Ramos (cell line): ENCODE measurements around the gene LTA.

Experiments used
- in situ Hi-C: fragments of 300-500 bp; cut with MboI; formaldehyde crosslinking; loops from one replicate; pipeline ENCODE4 v1.14.3; 2022; ENCODE audit warnings: low sequenced_read_pairs; ENCODE audit not compliant: unreplicated experiment

The LTA gene, protein sequence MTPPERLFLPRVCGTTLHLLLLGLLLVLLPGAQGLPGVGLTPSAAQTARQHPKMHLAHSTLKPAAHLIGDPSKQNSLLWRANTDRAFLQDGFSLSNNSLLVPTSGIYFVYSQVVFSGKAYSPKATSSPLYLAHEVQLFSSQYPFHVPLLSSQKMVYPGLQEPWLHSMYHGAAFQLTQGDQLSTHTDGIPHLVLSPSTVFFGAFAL

DNA sequence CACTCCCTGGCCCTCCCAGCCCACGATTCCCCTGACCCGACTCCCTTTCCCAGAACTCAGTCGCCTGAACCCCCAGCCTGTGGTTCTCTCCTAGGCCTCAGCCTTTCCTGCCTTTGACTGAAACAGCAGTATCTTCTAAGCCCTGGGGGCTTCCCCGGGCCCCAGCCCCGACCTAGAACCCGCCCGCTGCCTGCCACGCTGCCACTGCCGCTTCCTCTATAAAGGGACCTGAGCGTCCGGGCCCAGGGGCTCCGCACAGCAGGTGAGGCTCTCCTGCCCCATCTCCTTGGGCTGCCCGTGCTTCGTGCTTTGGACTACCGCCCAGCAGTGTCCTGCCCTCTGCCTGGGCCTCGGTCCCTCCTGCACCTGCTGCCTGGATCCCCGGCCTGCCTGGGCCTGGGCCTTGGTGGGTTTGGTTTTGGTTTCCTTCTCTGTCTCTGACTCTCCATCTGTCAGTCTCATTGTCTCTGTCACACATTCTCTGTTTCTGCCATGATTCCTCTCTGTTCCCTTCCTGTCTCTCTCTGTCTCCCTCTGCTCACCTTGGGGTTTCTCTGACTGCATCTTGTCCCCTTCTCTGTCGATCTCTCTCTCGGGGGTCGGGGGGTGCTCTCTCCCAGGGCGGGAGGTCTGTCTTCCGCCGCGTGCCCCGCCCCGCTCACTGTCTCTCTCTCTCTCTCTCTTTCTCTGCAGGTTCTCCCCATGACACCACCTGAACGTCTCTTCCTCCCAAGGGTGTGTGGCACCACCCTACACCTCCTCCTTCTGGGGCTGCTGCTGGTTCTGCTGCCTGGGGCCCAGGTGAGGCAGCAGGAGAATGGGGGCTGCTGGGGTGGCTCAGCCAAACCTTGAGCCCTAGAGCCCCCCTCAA lies at the start of gene LTA:
Gene LTA, plus strand, starts transcription at position 249 of the 871 bp plus-strand sequence. Its CDS starts 454 bp downstream, at position 703.
- in situ Hi-C loops = no loop called here

DNA sequence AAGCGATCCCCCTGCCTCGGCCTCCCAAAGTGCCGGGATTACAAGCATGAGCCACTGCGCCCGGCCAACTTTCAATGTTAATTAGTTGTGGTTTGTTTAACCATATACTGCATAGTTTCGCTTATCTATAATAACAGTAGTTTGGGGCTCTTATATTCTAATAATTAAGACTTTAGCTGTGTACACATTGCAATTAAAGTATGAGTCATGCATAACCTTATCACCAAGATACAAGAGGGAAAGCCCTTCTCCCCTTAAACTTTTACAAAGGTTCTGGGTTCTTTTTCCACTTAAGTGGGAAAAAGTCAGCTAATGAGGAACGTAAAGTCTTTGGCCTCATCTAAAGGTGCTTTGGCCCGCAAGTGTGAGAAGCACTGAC lies 46.5 kb upstream of the LTA start:
- in situ Hi-C loops = no loop called here

DNA sequence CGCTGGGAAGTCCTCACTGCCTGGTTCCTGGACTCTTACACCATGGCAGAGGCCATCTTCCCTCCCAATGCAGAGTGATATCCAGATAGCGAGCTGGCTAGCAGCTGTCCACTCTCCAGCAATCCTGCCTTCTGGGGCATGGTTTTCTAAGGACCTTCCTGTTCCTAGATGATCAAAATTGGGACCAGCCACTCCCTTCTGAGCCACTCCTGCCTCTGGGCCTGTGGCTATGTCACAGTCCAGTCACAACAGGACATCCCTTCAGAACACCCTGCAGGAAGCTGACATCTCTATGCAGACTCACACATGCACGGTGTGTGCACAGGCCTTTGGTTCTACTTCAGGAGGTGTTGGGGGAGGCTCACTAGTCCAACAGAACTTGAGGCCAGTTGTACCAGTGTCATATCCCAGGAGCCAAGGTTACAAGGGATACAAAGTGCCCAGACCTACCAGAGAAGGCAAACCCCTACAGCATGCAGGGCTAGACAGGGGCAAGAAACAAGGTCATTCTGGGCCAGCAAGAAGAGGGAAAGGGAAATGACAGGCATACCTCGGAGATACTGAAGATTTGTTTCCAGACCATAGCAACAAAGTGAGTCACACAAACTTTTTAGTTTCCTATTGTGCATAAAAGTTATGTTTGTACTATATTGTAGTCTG lies 46.0 kb upstream of the LTA start:
- in situ Hi-C loops = no loop called here

DNA sequence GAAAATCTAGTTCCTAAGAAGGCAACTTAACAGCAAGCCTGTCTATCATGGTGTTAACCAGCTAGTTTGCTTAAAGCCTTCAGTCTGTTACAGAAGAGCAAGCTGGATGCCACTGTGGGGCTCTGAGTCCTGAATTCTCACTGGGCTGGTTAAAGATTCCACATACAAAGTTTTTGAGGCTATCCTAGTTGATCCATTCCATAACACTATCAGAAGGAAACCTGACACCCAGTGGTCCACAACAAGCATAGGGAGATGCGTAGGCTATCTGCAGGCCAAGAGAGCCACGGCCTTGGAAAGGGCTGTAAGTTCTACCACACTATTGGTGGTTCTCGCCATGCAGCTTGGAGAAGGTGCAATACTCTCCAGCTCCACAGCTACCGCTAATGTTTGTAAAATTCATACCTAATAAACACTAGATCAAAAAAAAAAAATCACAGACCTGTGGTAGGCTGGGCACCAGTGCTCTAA lies 43.7 kb upstream of the LTA start:
- in situ Hi-C loops = no loop called here

DNA sequence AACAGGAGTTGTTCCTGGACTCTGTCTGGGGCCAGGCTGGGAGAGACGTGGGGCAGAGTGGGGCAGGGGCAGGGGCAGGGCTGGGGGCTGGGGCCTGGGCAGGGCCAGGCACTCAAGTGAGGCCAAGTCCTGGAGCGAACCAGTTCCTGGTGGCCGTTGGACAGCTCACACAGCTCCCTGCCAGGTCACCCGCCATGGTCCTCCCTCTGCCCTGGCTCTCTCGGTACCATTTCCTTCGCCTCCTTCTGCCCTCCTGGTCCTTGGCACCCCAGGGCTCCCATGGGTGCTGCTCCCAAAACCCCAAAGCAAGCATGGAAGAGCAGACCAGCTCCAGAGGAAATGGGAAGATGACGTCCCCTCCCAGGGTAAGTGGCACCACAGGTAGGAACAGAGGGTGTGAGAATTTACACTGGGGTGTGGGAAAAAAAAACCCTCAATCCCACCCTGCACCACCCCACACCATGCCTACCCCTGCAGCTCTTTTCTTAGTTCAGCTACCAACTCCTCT lies 43.2 kb upstream of the LTA start, which contains the start of gene MCCD1:
Gene MCCD1, plus strand, starts transcription at position 142 of the 508 bp plus-strand sequence. Its CDS starts 53 bp downstream, at position 195.
- in situ Hi-C loops = no loop called here

DNA sequence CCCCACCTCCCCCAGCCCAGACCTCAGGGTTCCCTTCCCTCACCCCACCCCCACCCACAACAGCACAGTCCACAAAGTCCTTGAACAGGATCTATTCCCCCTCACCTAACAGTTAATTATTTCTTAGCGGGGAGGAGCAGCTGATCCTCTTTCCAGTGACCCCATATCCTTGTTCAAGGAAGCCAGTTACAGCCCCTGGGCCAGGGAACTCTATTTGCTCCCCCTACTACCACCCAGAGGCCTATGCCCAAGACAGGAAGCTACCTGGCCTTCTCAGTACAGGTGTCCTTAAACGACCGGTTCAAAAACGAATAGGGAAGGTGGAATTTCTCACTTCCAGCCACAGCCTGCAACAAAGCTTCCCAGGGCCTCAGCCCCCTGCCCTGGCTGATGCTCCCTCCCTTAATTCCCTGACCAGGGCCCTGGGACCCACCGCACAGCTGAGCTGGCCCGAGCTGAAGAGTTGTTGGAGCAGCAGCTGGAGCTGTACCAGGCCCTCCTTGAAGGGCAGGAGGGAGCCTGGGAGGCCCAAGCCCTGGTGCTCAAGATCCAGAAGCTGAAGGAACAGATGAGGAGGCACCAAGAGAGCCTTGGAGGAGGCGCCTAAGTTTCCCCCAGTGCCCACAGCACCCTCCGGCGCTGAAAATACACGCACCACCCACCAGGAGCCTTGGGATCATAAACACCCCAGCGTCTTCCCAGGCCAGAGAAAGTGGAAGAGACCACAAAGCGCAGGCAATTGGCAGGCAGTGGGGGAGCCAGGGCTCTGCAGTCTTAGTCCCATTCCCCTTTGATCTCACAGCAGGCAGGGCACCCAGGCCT lies 42.5 kb upstream of the LTA start:
- in situ Hi-C loops = no loop called here

DNA sequence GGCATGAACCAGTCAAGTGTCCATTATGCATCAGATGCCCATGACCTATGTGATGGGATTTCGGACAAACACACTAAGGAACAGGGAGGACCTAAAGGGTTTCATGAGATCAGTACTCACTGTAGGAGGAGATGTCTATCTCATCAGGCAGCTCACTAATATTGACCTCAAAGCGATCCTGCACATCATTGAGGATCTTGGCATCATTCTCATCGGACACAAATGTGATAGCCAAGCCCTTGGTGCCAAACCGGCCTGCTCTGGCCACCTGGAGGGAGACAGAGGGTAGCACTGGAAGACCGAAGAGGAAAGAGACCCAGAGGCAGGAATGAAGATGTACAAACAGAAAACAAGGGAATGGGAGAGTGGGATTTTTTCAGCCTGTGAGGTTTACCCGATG lies 41.4 kb upstream of the LTA start:
- in situ Hi-C loops = no loop called here

DNA sequence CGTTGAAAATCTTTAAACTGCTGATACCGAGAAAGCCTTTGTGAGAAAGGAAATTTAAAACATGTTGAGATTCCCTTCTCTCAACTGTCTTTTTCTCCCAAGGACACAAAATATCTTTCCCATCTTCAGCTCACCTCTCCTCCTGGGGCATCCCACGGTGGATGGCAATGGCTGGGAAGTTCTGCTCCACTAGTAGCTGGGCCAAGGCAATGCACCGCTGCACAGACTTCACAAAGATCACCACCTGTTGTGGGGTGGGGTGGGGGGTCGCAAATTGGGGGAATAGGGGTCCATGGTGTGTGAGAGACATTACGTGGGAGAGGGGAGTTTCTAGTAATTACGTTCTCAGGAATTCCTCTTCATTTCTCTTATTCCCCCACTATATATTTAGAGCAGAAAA lies 40.9 kb upstream of the LTA start:
- in situ Hi-C loops = no loop called here

DNA sequence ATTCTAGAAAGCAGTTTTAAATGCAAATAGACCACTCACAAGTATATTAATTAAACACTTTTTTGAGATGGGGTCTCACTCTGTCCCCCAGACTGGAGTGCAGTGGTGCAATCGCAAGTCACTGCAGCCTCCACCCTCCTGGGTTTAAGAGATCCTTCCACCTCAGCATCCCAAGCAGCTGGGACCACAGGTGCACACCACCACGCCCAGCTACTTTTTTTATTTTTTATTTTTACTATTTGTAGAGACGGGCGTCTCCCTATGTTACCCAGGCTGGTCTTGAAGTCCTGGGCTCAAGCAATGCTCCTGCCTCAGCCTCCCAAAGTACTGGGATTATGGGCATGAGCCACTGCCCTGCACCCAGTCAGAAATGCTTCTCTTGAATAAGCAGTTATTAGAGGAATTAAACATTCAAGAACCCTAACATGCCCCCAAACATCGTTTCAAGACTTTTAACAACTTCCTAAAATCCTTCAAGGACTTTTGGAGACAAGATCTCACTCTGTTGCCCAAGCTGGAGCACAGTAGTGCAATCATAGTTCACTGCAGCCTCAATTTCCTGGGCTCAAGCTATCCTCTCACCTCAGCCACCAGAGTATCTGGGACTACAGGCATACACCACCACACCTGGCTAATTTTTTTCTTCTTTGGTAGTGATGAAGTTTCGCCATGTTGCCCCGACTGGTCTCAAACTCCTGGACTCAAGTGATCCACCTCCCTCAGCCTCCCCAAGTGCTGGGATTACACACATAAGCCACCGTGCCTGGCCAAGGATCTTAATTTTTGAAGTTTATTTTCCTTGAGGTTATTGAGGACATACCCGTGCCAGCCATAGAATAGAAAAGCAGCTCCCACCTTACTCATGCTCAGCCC lies 40.1 kb upstream of the LTA start:
- in situ Hi-C loops = no loop called here

DNA sequence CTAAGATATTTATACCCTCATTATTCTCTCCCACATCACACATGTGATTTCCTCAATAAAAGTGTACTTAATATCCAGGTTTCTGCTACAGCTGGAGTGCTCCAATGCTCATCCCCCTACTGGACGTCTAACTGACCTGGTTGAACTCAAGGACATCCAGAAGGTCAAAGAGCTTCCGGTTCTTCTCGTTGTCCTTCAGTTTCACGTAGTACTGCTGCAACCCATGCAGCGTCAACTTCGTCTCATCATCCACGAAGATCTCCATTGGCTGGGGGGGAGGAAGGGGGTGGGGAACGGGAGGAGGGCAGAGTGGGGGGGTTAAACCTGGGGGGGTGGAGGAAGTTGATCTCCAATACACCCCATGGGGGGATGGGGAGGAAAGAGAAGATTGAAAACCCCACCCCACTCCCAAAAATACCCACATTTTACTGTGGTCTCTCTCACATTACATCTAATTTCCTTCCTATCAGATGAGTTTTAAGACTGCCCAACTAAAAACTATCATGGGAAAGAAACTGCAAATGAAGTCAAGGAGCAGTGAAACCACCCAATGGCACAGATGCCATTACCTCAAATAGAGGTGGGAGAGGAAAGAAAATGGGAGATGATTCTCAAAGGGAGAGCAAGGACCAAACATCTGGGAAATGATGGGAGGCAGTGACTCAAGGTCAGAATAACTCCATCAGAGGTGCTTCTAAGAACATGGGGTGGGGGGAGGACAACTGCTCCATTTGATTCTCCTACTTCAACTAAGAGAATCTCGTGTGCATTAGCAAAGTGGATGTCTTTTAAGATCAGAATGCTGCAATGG lies 39.2 kb upstream of the LTA start:
- in situ Hi-C loops = no loop called here

DNA sequence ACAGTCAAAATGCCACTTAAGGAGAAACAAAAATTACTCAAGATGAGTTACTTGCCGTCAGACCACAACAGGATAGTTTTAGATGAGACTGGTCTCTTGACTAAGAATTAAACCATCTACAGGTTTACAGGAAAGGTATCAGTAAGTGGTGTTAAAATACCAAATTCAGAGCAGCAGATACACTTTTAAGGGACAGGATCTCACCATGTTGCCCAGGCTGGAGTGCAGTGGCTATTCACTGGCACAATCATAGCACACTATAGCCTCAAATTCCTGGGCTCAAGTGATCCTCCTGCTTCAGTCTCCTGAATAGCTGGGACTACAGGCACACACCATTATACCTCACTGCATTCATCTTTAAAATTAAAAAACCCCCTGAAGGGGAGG lies 38.6 kb upstream of the LTA start:
- in situ Hi-C loops = no loop called here

DNA sequence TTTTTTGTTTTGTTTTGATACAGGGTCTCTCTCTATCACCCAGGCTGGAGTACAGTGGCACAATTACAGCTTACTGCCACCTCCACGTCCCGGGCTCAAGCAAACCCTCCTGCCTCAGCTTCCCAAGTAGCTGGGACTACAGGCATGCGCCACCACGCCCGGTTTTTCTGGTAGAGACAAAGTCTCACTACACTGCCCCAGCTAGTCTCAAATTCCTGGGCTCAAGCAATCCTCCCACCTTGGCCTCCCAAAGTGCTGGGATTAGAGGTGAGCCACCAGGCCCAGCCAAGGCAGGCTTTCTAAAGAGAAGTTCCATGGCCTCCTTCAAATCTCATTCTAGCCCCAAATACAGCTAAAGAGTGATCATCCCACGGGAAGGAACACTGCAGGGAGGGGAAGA lies 38.1 kb upstream of the LTA start:
- in situ Hi-C loops = no loop called here

DNA sequence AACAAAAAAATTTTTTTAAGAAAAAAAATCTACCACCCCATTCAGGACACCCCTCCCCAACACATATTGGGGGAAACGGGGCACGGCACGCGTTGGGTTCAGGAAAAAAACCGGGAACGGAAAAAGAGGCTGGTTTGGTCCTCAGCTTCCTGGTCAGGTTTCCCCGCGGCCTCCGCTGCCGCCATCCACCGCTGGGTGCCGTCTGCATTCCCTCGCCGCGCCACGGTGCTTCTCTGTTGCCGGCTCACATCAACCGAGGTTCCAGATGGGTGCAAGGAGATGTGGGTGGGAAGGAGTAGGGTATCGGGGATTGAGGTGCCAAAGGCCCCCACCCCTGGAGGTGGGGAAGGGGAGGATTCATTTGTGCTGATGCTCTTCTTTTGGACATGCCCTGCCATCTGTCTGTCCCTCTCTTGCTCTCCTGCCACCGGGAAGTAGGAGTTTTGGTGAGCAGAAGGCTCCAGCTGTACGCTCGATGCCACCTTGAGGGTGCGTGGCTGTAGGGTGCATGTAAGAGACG lies 37.5 kb upstream of the LTA start:
- in situ Hi-C loops = no loop called here

DNA sequence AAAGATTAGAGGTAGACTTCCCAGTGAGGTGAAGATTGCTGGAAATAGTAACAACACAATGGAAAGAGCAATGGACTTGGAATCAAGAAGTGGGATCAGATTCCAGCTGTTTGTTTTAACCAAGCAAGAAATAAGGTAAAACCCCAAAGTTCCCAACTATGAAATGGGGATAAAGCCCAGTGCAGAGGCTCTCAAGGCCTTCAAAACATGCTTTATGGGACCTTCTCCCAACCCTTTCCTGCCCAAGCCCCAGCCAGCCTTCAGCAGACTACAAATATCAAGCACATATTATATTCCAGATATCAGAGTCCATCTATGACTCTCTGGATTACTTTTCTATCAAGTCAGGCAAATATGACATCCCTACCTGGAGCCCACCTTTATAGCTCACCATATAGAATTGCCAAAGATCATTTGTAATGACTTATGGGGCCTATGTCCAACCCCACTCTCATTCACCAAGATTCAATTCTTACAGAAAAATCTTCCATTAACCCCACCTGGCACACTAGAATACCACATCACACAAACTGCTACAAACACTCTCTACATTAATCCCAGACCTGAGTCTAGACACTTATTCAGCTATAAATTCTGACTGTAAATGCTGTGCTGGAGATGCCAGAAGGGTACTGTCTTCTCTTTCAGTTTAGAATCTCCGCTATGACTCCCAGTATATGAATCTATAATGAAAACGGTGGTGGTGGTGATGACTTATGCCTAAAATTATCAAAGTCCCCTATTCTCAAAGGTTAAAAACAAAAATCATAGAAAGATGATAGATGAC lies 36.4 kb upstream of the LTA start:
- in situ Hi-C loops = no loop called here

DNA sequence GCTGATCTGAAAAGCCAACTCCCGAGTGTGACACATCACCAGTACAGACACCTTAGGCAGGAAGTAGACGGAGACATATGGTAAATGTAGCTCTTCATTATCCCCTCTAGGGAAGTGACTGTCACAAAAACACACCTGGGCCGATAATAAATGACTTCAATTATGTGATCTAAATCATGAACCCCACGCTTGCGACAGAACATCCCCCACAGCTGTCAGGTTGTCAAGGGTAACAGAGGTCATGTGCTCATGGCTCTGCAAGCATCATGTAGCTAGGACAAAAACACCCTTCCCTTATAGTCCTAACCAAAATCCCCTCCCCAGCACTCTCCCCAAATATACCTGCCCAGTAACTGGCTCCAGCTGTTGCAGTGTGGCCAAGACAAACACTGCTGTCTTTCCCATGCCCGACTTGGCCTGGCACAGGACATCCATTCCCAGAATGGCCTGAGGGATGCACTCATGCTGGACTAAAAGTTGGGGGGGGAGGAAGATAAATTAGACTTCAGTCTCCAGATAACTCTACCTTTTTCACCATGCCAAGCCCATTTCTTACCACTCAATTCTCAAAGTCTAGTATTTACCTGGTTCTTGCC lies 33.2 kb upstream of the LTA start:
- in situ Hi-C loops = no loop called here

DNA sequence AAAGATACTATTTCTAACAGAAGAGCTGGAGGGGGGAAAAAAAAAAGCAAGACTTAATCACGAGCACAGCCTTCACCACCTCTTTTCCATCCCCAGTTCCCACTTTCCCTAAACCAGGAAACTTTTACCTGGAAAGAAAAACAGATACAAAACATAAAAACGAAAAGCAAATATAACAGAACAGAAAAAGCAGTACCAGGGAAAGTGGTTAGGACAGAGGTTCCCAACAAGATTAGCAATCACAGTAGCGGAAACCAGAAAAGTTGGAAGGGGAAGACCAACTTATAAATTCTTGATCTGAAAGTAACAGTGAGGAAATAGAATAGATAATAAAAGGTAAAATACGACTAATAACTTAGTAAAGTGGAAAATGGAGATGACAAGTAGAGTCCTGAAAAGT lies 31.4 kb upstream of the LTA start:
- in situ Hi-C loops = no loop called here

DNA sequence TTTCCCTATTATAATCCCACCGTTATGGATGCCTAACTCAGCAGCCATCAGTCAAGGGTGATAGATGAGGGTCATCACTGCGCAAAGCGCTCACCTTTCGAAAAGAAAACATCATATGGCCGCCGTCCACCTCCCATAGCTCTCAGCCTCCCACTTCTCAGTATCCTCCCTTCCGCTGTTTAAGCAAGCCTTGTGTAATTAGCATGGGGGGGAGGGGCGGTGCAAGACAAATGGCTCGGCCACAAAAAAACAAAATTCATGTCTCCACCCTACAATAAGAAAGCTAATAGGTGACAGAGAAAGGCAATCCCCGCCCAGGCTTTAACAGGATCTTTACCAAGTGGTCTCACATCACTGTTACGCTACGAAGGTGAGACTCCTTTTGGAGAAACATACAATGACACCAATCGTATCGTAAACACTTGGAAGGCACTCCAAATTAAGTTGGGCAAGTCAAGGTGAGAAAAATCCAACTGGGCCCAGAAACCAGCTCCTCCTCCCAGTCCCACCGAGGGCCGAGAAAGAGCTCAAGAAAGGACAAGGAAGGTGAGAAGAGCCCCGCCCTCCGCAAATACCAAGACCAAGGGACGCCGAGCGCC lies 30.9 kb upstream of the LTA start:
- in situ Hi-C loops = no loop called here
